ENCODE results near the gene CFAP46. TPM values are rescaled to one million over a fixed set of nuclear protein-coding genes. Genes with fewer than 3 reads are reported as not detected.

Gene CFAP46
- total and polyA plus RNA-seq, 2 donors (not counting 1 experiment from before 2014, with no cell fraction given), result 0.07 TPM; not detected in 1

DNA sequence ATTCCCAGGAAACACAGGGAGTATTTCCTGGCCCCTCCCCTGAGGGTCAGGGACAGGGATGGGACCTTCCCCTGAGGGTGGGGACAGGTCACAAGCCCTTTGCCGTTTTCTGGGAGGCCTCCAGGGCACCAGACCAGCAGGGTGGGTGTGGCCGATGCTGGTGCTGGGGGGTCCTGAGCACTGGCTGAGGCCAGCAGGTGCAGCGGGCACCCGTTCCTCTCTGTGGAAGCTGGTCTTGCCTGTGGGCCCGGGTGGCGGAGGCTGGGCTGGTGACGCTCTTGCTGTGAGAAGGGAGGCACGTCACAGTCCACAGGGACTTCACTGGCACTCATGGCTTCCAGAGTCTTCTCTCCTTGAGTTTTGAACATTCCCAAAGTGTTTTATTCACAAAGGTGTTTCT lies 44.2 kb upstream of the CFAP46 start:
- Histone ChIP-seq H3K4me3 (ENCODE audit: control extremely low read depth in 1 of 5, extremely low read depth in 1 of 5, insufficient read depth in 1 of 5, low read depth in 2 of 5, low read length in 4 of 5) (no peak overlapping the region), H3K27ac (ENCODE audit: low read length in 2 of 2) (no peak overlapping the region), H3K36me3 (replicated peaks in 1 of 2; ENCODE audit: control extremely low read depth in 1 of 2, control insufficient read depth in 1 of 2, extremely low read depth in 1 of 2, insufficient read depth in 2 of 2, low read length in 1 of 2) (no peaks in the 10 kb centered on the region), H4K20me1 (ENCODE audit: control insufficient read depth, insufficient read depth, low read length, poor library complexity, severe bottlenecking) (no peaks in the 10 kb centered on the region), H3K79me2 (ENCODE audit: control insufficient read depth, insufficient read depth, low read length) (no peaks in the 10 kb centered on the region), H3K4me1 (ENCODE audit: control insufficient read depth in 2 of 2, insufficient read depth in 2 of 2, low read length in 2 of 2) (no peaks in the 10 kb centered on the region), H3K9ac (ENCODE audit: low read length) (no peak overlapping the region), H2AFZ (ENCODE audit: insufficient read depth, low read depth, low read length, poor library complexity, severe bottlenecking) (no peak overlapping the region), H3K4me2 (replicated peaks; ENCODE audit: low read depth, low read length, poor library complexity, severe bottlenecking) (no peak overlapping the region), H3K9me3 (ENCODE audit: control extremely low read depth in 1 of 3, control insufficient read depth in 2 of 3, insufficient read depth in 1 of 3, low read length in 2 of 3) (peaks cover 0 to 3% (median 0%) of the 10 kb centered on the region in 3 donors), H3K27me3 (replicated peaks in 1 of 4; ENCODE audit: control extremely low read depth in 1 of 4, control insufficient read depth in 3 of 4, insufficient read depth in 4 of 4, low read length in 3 of 4) (no peaks in the 10 kb centered on the region)
- DNase-seq (no peak), ATAC-seq (ENCODE audit: low read depth) (no peak)
- CTCF ChIA-PET, result no interaction called here
- Mint-ChIP-seq H3K27ac (no peak overlapping the region), H3K9me3 (ENCODE audit: insufficient read depth) (no peaks in the 10 kb centered on the region), H3K4me3 (no peak overlapping the region), H3K27me3 (no peaks in the 10 kb centered on the region), H3K4me1 (no peaks in the 10 kb centered on the region)
- WGBS (ENCODE audit: insufficient coverage), result 87% methylated on average over 8 of the region's 8 CpGs
- TF ChIP-seq, protein P1, sequence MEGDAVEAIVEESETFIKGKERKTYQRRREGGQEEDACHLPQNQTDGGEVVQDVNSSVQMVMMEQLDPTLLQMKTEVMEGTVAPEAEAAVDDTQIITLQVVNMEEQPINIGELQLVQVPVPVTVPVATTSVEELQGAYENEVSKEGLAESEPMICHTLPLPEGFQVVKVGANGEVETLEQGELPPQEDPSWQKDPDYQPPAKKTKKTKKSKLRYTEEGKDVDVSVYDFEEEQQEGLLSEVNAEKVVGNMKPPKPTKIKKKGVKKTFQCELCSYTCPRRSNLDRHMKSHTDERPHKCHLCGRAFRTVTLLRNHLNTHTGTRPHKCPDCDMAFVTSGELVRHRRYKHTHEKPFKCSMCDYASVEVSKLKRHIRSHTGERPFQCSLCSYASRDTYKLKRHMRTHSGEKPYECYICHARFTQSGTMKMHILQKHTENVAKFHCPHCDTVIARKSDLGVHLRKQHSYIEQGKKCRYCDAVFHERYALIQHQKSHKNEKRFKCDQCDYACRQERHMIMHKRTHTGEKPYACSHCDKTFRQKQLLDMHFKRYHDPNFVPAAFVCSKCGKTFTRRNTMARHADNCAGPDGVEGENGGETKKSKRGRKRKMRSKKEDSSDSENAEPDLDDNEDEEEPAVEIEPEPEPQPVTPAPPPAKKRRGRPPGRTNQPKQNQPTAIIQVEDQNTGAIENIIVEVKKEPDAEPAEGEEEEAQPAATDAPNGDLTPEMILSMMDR (IDR thresholded peaks at IDR 0.05), result no peak
- no peak for TF ChIP-seq EZH2 (IDR thresholded peaks at IDR 0.05; ENCODE audit: borderline replicate concordance, insufficient read depth, low read depth, low read length, poor library complexity, severe bottlenecking)
- intact Hi-C loops (cut with micrococcal nuclease), result no loop called here
- POLR2A ChIA-PET, result no interaction called here

DNA sequence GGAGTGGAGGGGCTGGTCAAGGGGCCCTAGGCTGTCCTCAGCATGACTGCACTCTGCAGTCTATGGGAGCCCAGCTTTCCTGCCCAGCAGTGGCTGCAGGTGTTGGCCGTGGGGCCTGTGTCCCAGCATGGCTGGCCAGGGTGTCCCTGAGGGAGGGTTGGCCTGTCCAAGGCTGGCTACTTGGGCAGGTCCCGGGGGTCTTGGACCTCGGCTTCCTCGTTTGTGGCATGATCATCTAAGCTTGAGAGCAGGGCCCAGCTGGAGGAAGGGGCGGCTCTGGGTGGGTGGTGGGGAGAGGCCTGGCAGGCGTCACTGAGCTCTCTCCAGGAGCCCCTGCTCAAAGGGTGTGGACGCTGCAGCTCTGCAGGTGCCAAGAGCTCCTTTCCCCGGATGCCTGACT lies 43.7 kb upstream of the CFAP46 start:
- Histone ChIP-seq H3K27me3 (replicated peaks in 1 of 4; ENCODE audit: control extremely low read depth in 1 of 4, control insufficient read depth in 3 of 4, insufficient read depth in 4 of 4, low read length in 3 of 4) (no peaks in the 10 kb centered on the region), H3K4me3 (ENCODE audit: control extremely low read depth in 1 of 5, extremely low read depth in 1 of 5, insufficient read depth in 1 of 5, low read depth in 2 of 5, low read length in 4 of 5) (no peak overlapping the region), H3K9me3 (ENCODE audit: control extremely low read depth in 1 of 3, control insufficient read depth in 2 of 3, insufficient read depth in 1 of 3, low read length in 2 of 3) (peaks cover 0 to 4% (median 0%) of the 10 kb centered on the region in 3 donors), H3K9ac (ENCODE audit: low read length) (no peak overlapping the region), H3K4me2 (replicated peaks; ENCODE audit: low read depth, low read length, poor library complexity, severe bottlenecking) (no peak overlapping the region), H3K27ac (ENCODE audit: low read length in 2 of 2) (no peak overlapping the region), H3K36me3 (replicated peaks in 1 of 2; ENCODE audit: control extremely low read depth in 1 of 2, control insufficient read depth in 1 of 2, extremely low read depth in 1 of 2, insufficient read depth in 2 of 2, low read length in 1 of 2) (no peaks in the 10 kb centered on the region), H3K79me2 (ENCODE audit: control insufficient read depth, insufficient read depth, low read length) (no peaks in the 10 kb centered on the region), H4K20me1 (ENCODE audit: control insufficient read depth, insufficient read depth, low read length, poor library complexity, severe bottlenecking) (no peaks in the 10 kb centered on the region), H2AFZ (ENCODE audit: insufficient read depth, low read depth, low read length, poor library complexity, severe bottlenecking) (no peak overlapping the region), H3K4me1 (ENCODE audit: control insufficient read depth in 2 of 2, insufficient read depth in 2 of 2, low read length in 2 of 2) (no peaks in the 10 kb centered on the region)
- no peaks in the 10 kb centered on the region for H3K9me3 Mint-ChIP-seq (ENCODE audit: insufficient read depth)
- no peaks in the 10 kb centered on the region for H3K4me1 Mint-ChIP-seq
- WGBS (ENCODE audit: insufficient coverage), result 89% methylated on average over 8 of the region's 8 CpGs
- ATAC-seq (ENCODE audit: low read depth), result no peak
- POLR2A ChIA-PET, result no interaction called here
- no peak for DNase-seq
- no peak for TF ChIP-seq EZH2 (IDR thresholded peaks at IDR 0.05; ENCODE audit: borderline replicate concordance, insufficient read depth, low read depth, low read length, poor library complexity, severe bottlenecking)
- TF ChIP-seq, protein P1 (IDR thresholded peaks at IDR 0.05), result no peak
- no peak overlapping the region for H3K4me3 Mint-ChIP-seq
- intact Hi-C loops (cut with micrococcal nuclease), result no loop called here
- H3K27me3 Mint-ChIP-seq, result no peaks in the 10 kb centered on the region
- H3K27ac Mint-ChIP-seq, result no peak overlapping the region
- CTCF ChIA-PET, result no interaction called here
